Neural cell (in vitro differentiated cells): ENCODE measurements around the gene TMUB1.

ENCODE experiments used
- EP300 ChIP-seq: fragments of 450-650 bp; conservative IDR thresholded peaks from 2 replicates; pipeline ENCODE4 v1.6.1; 2014; ENCODE audit warnings: antibody characterized with exemption, mild to moderate bottlenecking, moderate library complexity; ENCODE audit not compliant: poor library complexity, severe bottlenecking
- EZH2 ChIP-seq: fragments of 200-600, 300-800 bp; shearing (Covaris generic), sonication (generic); IDR thresholded peaks from 2 replicates; pipeline ENCODE4 v1.6.1; 2014; ENCODE audit warnings: antibody characterized with exemption, low read length, borderline replicate concordance, mild to moderate bottlenecking; ENCODE audit not compliant: insufficient read depth, poor library complexity, severe bottlenecking
- POLR2AphosphoS5 ChIP-seq: IDR thresholded peaks from 2 replicates; pipeline ENCODE4 v1.6.1; 2012
- RAD21 ChIP-seq: fragments of 450-650 bp; conservative IDR thresholded peaks from 2 replicates; pipeline ENCODE4 v1.6.1; 2014; ENCODE audit warnings: antibody characterized with exemption, mild to moderate bottlenecking, moderate library complexity
- TAF1 ChIP-seq: IDR thresholded peaks from 2 replicates; pipeline ENCODE4 v1.6.1; 2012; ENCODE audit warnings: low read depth
- TF ChIP-seq, protein P1 (sequence below): fragments of 450-650 bp; IDR thresholded peaks from 2 replicates; pipeline ENCODE4 v1.5.1; 2014; ENCODE audit warnings: antibody characterized with exemption, mild to moderate bottlenecking, moderate library complexity; ENCODE audit not compliant: poor library complexity, severe bottlenecking

DNA sequence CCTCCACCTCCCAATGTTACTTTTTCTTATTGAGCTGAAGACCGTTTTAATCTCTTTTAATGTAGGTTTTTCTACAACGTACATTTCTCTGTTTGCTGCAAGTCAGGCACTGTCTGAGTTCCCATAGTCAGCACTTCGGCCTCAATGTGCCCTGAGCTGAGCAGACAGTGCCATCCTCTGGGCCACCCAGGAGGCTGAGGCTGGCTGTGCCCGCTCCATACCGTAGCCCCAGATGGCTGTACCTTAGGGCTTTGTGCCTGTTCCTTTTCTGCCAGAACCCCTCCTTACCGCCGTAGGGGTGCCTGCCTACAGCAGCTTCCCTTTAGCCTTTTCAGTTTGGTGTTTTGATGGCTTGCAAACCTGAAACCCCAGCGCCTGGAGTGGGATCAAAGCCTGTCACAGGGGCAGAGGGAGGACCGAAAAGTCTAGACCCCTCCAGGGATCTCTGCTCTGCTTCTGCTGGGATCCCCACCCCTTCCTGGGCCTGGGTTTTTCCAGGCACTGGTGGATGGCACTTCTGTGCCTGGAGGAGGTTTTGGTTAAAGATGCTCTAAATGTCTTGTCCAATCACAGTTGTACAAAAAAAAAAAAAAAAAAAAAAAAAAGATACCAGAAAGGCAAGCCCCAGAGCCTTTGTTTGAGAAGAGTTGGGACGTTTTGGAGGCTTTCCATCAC, 12.0 kb upstream of the TMUB1 start:
- TF ChIP-seq, protein P1, sequence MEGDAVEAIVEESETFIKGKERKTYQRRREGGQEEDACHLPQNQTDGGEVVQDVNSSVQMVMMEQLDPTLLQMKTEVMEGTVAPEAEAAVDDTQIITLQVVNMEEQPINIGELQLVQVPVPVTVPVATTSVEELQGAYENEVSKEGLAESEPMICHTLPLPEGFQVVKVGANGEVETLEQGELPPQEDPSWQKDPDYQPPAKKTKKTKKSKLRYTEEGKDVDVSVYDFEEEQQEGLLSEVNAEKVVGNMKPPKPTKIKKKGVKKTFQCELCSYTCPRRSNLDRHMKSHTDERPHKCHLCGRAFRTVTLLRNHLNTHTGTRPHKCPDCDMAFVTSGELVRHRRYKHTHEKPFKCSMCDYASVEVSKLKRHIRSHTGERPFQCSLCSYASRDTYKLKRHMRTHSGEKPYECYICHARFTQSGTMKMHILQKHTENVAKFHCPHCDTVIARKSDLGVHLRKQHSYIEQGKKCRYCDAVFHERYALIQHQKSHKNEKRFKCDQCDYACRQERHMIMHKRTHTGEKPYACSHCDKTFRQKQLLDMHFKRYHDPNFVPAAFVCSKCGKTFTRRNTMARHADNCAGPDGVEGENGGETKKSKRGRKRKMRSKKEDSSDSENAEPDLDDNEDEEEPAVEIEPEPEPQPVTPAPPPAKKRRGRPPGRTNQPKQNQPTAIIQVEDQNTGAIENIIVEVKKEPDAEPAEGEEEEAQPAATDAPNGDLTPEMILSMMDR: no peak
- no peak for TF ChIP-seq EZH2
- no peak for TF ChIP-seq EP300
- no peak for TF ChIP-seq TAF1
- TF ChIP-seq RAD21: no peak
- TF ChIP-seq POLR2AphosphoS5: no peak
